NCI-H82 (cell line): ENCODE measurements around the gene UBASH3A.

Experiments used
- DNase-seq: peaks from one replicate; lab custom pipeline; 2025; lab: John Stamatoyannopoulos, UW

UBASH3A gene

GRCh38 chr21:42411197-42411869, 7.6 kb downstream of the UBASH3A start:
- peak; percentile 36 for DNase-seq

GRCh38 chr21:42411891-42412635, 8.4 kb downstream of the UBASH3A start:
- DNase-seq = no peak

GRCh38 chr21:42412636-42412933, 8.9 kb downstream of the UBASH3A start:
- DNase-seq = no peak

DNA sequence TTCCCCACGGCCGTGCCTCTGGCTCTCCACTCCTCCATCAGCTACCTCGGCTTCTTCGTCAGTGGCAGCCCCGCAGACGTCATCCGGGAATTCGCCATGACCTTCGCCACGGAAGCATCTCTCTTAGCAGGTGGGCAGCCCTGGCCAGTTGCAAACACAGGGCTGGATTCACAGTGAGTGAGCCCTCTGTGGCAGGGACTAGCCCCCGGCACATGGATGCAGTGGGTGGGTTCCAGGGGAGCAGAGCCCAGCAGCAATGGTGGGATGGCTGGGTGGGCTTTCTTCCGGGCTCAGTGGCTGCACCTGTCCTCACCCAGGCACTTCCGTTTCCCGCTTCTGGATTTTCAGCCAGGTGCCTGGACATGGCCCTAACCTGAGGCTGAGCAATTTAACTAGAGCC, 9.4 kb downstream of the UBASH3A start:
- DNase-seq = no peak

DNA sequence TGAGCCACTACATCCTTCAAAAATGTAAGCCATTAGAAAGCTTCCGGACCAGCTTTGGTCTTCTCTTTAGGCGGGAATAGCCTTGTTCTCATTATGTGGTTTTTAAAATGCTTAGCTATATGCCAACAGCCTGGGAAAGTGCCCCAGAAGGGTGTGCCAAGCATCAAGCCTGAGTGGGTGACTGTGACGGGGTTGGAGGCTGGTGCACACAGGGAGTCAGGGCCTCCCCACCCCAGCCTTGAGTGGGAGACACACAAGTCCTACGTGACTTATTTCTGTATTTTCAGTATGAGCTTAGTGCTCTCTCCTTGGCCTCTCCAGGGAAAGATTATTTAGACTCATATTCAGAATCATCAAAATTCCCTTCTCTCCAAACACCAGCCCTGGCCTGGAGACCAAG, 9.8 kb downstream of the UBASH3A start:
- DNase-seq = no peak

DNA sequence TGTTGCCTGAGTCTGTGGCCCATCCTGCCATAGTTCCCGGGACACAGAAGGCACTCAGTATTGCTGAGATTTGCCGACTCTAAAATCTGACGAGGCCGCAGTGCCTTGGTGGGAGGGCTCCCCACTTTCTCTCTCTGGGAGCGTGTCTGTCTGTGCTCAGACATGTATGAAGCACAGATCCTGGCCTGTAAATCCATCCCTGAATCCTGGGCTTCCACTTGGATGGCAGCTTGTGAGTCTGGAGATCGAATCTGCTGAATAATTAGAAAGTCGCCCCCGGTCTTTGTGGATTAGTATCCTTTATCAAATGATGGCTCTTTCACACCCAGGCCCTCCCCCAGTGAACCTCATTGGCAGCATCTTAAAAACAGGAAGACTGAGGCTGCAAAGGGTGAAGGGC, 10.4 kb downstream of the UBASH3A start:
- DNase-seq = no peak

DNA sequence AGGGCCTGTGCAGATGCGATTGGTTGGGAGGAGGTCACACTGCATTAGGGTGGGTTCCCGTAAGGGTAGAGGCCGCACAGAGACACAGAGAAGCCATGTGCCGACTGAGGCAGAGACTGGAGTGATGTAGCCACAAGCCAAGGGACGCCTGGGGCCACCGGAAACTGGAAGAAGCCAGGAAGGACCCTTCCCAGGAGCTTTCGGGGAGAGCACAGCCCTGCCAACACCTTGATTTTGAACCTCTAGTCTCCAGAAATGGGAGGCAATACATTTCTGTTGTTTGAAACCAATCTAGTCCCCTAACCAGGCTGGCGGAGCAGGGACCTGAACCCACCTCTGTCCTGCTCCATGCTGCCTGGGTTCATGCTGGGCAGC, 10.8 kb downstream of the UBASH3A start:
- DNase-seq = no peak

DNA sequence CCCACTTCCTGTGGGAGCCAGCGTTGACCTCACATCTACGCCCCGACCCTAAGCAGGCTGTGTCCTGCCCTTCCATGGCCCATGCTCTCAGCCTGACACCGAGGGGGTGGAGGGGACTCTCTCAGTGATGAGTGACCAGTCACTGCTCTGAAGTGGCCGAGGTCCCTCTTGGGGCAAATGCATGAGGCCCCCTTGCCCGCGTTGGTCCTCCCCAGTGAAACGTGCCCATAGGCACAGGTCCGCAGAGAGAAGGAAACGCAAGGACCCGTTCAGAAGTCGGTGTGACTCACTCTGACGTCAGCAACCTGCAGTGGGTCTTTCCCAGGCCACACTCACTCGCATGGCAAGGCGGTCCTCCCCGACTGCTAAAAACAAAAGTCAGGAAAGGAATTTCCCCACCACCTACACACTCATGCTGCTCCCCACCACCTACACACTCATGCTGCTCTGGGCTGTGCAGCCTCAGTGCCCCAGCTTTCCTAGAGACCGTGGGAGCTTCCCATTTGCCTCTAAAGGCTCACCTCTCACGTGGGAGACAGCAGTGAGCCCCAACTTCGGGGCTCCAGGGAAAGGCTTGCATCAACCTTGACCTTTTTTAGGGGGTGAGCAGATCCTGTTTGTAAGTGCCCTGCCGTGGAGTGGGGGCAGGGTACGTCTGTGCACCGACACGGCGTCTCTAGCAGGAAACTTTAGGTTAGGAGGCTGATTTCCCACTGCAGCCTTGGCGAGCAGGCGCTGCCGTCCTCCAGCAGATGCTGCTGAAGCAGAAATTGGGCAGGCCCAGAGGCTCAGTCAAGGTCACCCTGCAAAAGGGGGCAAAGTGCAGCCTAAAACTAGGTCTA, 11.4 kb downstream of the UBASH3A start:
- no peak for DNase-seq

DNA sequence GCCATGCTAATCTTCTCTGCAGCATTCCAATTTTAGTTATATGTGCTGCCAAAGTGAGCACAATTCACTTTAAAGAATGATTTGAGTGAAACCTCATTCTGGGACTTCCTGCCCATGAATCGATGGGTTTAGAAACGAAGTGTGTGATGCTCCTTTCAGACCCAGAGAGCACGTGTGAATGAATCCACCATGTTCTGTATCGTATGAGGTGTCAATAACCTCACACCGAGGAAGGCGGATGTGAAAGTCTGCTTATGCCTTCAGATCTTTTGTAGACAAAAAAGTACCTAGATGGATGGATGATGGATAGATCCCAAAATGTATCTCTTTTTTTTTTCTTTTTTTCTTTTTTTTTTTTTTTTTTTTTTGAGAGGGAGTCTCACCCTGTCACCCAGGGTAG, 13.8 kb downstream of the UBASH3A start:
- DNase-seq = no peak

DNA sequence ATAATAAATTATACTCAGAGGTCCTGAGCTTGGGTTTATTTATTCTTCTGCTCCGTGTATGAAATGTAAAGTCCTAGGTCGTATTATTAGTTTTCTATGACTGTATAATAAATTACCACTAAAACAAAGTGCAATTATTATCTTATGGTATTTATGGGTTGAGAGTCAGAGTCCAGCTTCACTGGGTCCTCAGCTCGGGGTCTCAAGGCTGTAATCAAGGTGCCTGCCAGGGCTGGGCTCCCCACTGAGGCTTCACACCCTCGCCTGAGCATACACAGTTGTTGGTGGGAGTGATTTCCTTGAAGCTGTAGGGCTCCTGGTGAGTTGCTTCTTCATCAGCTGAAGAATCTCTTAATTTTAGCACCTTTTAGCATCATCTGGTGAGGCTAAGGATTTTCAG, 15.2 kb downstream of the UBASH3A start:
- DNase-seq = no peak

GRCh38 chr21:42419845-42420244, 16.1 kb downstream of the UBASH3A start:
- DNase-seq = no peak

DNA sequence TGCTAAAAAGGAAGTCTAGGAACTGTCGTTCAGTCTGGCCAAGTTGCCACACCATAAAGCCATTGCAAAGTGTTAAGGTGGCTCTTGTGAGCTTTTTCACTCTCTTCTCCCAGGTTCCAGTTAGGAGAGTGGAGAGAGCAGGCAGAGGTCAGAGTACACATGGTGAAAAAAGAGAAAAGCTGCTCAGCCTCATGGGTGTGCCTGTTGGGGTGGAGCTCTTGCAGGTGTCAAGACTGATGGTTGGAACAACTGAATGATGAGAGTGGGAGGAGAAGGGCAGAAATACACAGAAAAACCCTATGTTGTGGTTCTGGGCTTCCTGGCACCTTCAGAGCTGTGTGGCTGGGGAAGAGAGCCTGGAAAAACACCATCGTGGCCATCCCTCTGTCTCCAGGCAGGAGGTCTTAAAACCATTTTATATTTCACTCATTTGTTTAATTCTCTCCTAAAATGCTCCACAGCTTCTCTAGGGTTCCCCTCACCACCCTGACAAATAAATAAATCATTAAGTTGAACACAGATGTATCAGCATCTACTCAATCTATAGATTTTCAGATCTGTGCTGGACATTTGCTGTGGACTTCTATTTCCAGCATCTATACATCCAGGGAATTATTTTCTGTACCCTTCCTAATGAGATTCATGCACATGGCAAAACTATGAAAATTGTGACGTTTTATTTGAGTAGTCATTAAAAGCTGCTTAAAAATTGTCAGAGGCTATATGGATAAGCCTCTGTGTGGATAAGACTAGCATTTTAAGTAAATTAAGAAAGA, 17.5 kb downstream of the UBASH3A start:
- DNase-seq = no peak

GRCh38 chr21:42423197-42423675, 19.5 kb downstream of the UBASH3A start:
- DNase-seq = no peak

- no peak for DNase-seq
These were observed 20.0 kb downstream of the UBASH3A start for GRCh38 chr21:42423685-42424084.

- DNase-seq = no peak
These were observed 21.3 kb downstream of the UBASH3A start for GRCh38 chr21:42424914-42425541.

DNA sequence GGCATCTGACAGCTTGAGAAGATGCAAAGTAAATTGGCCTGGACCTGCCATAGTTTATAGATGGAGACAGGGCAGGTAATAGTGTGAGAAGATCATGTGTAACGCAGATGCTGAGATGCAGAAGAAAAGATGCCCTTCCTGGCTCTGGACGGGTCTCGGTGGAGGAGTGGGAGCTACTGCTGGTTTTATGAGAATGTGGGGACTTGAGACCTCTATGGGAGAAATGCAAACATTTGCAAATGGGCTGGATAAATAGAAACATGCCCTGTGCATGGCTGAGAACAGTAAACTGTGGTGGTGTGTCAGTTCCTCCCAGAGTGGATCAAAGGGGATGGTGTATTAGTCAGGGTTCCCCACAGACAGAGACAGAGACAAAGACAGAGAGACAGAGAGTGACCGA, 21.9 kb downstream of the UBASH3A start:
- DNase-seq = no peak

GRCh38 chr21:42426424-42426823, 22.7 kb downstream of the UBASH3A start:
- peak; percentile 13 for DNase-seq

- no peak for DNase-seq
These were observed 23.3 kb downstream of the UBASH3A start for GRCh38 chr21:42426876-42427480.

- DNase-seq = no peak
These were observed 24.2 kb downstream of the UBASH3A start for GRCh38 chr21:42427809-42428419.

GRCh38 chr21:42429021-42429420, 25.3 kb downstream of the UBASH3A start:
- no peak for DNase-seq

DNA sequence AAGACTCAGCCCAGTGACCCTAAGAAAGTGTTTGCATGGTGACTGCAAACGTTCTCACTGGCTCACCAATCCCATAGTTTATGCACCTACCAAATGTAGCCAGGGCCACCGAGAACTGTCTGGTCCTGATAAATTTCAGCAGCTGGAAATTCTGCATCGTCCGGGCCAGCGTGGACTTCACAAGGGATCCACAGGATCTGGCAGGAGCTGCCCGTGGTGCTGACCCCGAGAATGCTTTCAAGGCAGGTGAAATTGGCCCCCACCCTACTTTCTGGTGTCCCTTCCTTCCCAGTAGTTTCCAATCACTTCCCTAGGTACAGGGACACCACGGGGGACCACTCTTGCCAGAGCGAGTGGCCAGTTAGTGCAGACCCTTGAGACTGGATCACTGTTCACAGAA, 26.2 kb downstream of the UBASH3A start:
- no peak for DNase-seq
